Measurements from ENCODE around the gene TOM1L1.

TOM1L1 gene

GRCh38 chr17:54951286-54951685, 50.6 kb downstream of the TOM1L1 start:
- TF ChIP-seq CTCF (IDR thresholded peaks at IDR 0.05; ENCODE audit: control extremely low read depth, extremely low read depth, low read depth, missing control alignments): no peak
- CTCF ChIA-PET: no interaction called here
- no peak for DNase-seq (ENCODE audit: extremely low spot score)
- POLR2A ChIA-PET: no interaction called here

- ChIA-PET CTCF (no interaction called here), POLR2A (no interaction called here)
- TF ChIP-seq CTCF (IDR thresholded peaks at IDR 0.05; ENCODE audit: control extremely low read depth, extremely low read depth, low read depth, missing control alignments): no peak
- DNase-seq (ENCODE audit: extremely low spot score): no peak
Measured at GRCh38 chr17:54956791-54957190, 56.1 kb downstream of the TOM1L1 start.

- DNase-seq (ENCODE audit: extremely low spot score): peak; percentile 46
- TF ChIP-seq CTCF (IDR thresholded peaks at IDR 0.05; ENCODE audit: control extremely low read depth, extremely low read depth, low read depth, missing control alignments): no peak
Measured at GRCh38 chr17:54967621-54968261, 67.1 kb downstream of the TOM1L1 start.

GRCh38 chr17:54968262-54968987, 67.8 kb downstream of the TOM1L1 start, which contains the start of the genes COX11 and STXBP4:
COX11 (minus strand) TSS chr17:54968654; CDS start chr17:54968646, 8 bp downstream.
STXBP4 (plus strand) TSS chr17:54968765; CDS start chr17:54986220, 17,455 bp downstream.
- TF ChIP-seq CTCF (IDR thresholded peaks at IDR 0.05; ENCODE audit: control extremely low read depth, extremely low read depth, low read depth, missing control alignments): peak; percentile 50

More at GRCh38 chr17:54967621-54968261, 67.1 kb downstream of the TOM1L1 start:
- CTCF ChIA-PET: no interaction called here
- POLR2A ChIA-PET: interaction anchor here (0.5 kb wide), 1 partner anchor 21 kb away, joined by 3 read pairs; no protein-coding TSS in a partner anchor

GRCh38 chr17:54968988-54969332, 68.3 kb downstream of the TOM1L1 start:
- ChIA-PET POLR2A (no interaction called here), CTCF (interaction anchor here (0.8 to 2.5 kb wide), 7 partner anchors 9 to 327 kb away, joined by 3 to 10 read pairs (median 3); no protein-coding TSS in a partner anchor)
- DNase-seq (ENCODE audit: extremely low spot score): no peak
- no peak for TF ChIP-seq CTCF (IDR thresholded peaks at IDR 0.05; ENCODE audit: control extremely low read depth, extremely low read depth, low read depth, missing control alignments)

More at GRCh38 chr17:54968262-54968987, 67.8 kb downstream of the TOM1L1 start, which contains the start of the genes COX11 and STXBP4:
- ChIA-PET CTCF (interaction anchor here (0.8 to 1.5 kb wide), 4 partner anchors 11 to 328 kb away, joined by 3 to 4 read pairs (median 3); no protein-coding TSS in a partner anchor), POLR2A (no interaction called here)
- DNase-seq (ENCODE audit: extremely low spot score): peak; percentile 95

GRCh38 chr17:54969658-54970572, 69.3 kb downstream of the TOM1L1 start:
- ChIA-PET CTCF (interaction anchor here (1.0 to 2.5 kb wide), 7 partner anchors 10 to 386 kb away, joined by 3 to 10 read pairs (median 3); no protein-coding TSS in a partner anchor), POLR2A (no interaction called here)
- no peak for TF ChIP-seq CTCF (IDR thresholded peaks at IDR 0.05; ENCODE audit: control extremely low read depth, extremely low read depth, low read depth, missing control alignments)
- DNase-seq (ENCODE audit: extremely low spot score): no peak

Data from GM10248 (cell line).